Fibroblast of lung (primary cell): ENCODE results near the gene PTPN20. TPM values are rescaled to one million over a fixed set of nuclear protein-coding genes. Genes with fewer than 3 reads are reported as not detected.
"Not testable (repeated sequence)": the region's sequence is repeated elsewhere in the genome, so short reads cannot be mapped to it uniquely, and the experiment has no call there.

Experiments
- DNase-seq, 2 donors: peaks; one replicate each; pipeline versions ENCODE4 v3.0.0 to v3.0.0-alpha.2; 2010; ENCODE audit warnings: low read depth in 2 of 2
- H2AFZ ChIP-seq: 2 replicates; pipeline ENCODE4 v1.5.1; 2012; ENCODE audit warnings: low read length, control low read depth, inconsistent platforms
- H3K27ac ChIP-seq: 2 replicates; pipeline ENCODE4 v1.5.1; 2011; ENCODE audit warnings: low read length, control low read depth; ENCODE audit not compliant: insufficient read depth
- H3K27me3 ChIP-seq: 2 replicates; pipeline ENCODE4 v1.5.1; 2011; ENCODE audit warnings: mild to moderate bottlenecking, low read length; ENCODE audit not compliant: control insufficient read depth, insufficient read depth
- H3K36me3 ChIP-seq: 2 replicates; pipeline ENCODE4 v1.5.1; 2011; ENCODE audit warnings: low read length; ENCODE audit not compliant: control insufficient read depth, insufficient read depth
- H3K4me1 ChIP-seq: 2 replicates; pipeline ENCODE4 v1.5.1; 2011; ENCODE audit warnings: low read length; ENCODE audit not compliant: control insufficient read depth, insufficient read depth; ENCODE audit errors: extremely low read depth
- H3K4me2 ChIP-seq: 2 replicates; pipeline ENCODE4 v1.5.1; 2011; ENCODE audit warnings: low read length, control low read depth; ENCODE audit not compliant: insufficient read depth; ENCODE audit errors: extremely low read depth
- H3K4me3 ChIP-seq, 4 experiments: fragments of 200-600 bp in 1 of 4; sonication (generic) in 1 of 4; replicated peaks in 1 of 4; 2 replicates each; pipeline ENCODE4 v1.5.1; 2011 to 2016; ENCODE audit warnings: low read length in 4 of 4, low read depth in 3 of 4, mild to moderate bottlenecking in 3 of 4, control low read depth in 2 of 4, inconsistent platforms in 1 of 4, mixed read lengths in 1 of 4; ENCODE audit not compliant: insufficient read depth in 1 of 4; ENCODE audit errors: control extremely low read depth in 1 of 4
- H3K79me2 ChIP-seq: 2 replicates; pipeline ENCODE4 v1.5.1; 2012; ENCODE audit warnings: mild to moderate bottlenecking, low read length, inconsistent platforms; ENCODE audit not compliant: control insufficient read depth, insufficient read depth
- H3K9ac ChIP-seq: 2 replicates; pipeline ENCODE4 v1.5.1; 2011; ENCODE audit warnings: mild to moderate bottlenecking, low read length, control low read depth; ENCODE audit not compliant: insufficient read depth
- H3K9me3 ChIP-seq: 2 replicates; pipeline ENCODE4 v1.5.1; 2012; ENCODE audit warnings: low read depth, low read length; ENCODE audit not compliant: control insufficient read depth, insufficient read depth
- H4K20me1 ChIP-seq: 2 replicates; pipeline ENCODE4 v1.5.1; 2011; ENCODE audit warnings: low read length; ENCODE audit not compliant: control insufficient read depth, insufficient read depth; ENCODE audit errors: extremely low read depth
- EZH2 ChIP-seq: IDR thresholded peaks from 2 replicates; pipeline ENCODE4 v1.5.1; 2012; ENCODE audit warnings: low read length, control low read depth, mild to moderate bottlenecking; ENCODE audit errors: missing control alignments
- polyA plus RNA-seq, 2 donors: library from polyadenylated mRNA; depleted of rRNA in 1 of 2; stranded (reverse) in 1 of 2; unstranded in 1 of 2; fragments of >200 nt; gene quantifications; 2 replicates each; pipeline ENCODE4 v1.2.1, GENCODE V29; 2011 to 2012; ENCODE audit warnings: missing spikeins in 1 of 2
- total RNA-seq: library from RNA; depleted of rRNA; stranded (reverse); fragments of >200 nt; gene quantifications from 2 replicates; pipeline ENCODE4 v1.2.1, GENCODE V29; 2014
- TF ChIP-seq, protein P1 (sequence below), 2 donors: IDR thresholded peaks in 1 of 2; conservative IDR thresholded peaks in 1 of 2; 1 replicate in 1 of 2; 2 replicates in 1 of 2; pipeline ENCODE4 v1.5.1; 2011 to 2012; ENCODE audit warnings: low read length in 2 of 2, control low read depth in 1 of 2, inconsistent platforms in 1 of 2, low read depth in 1 of 2, mild to moderate bottlenecking in 1 of 2

Gene PTPN20
- total and polyA plus RNA-seq, 2 donors (not counting 1 experiment from before 2014, with no cell fraction given): 0.23 to 0.33 TPM

GRCh38 chr10:46987233-46987924 is 76.2 kb downstream of the PTPN20 start:
- not testable (repeated sequence) for H3K4me2 ChIP-seq, H2AFZ ChIP-seq, H4K20me1 ChIP-seq, H3K27ac ChIP-seq, H3K36me3 ChIP-seq, H3K9me3 ChIP-seq, H3K9ac ChIP-seq, H3K4me1 ChIP-seq, H3K79me2 ChIP-seq, H3K27me3 ChIP-seq, DNase-seq, H3K4me3 ChIP-seq

- no peaks in the 10 kb centered on the region for H3K4me1 ChIP-seq
- no peaks in the 10 kb centered on the region for H3K27me3 ChIP-seq
- no peak overlapping the region for H3K27ac ChIP-seq
- peak overlapping the region; percentile 15 for H3K4me2 ChIP-seq
- TF ChIP-seq, protein P1, sequence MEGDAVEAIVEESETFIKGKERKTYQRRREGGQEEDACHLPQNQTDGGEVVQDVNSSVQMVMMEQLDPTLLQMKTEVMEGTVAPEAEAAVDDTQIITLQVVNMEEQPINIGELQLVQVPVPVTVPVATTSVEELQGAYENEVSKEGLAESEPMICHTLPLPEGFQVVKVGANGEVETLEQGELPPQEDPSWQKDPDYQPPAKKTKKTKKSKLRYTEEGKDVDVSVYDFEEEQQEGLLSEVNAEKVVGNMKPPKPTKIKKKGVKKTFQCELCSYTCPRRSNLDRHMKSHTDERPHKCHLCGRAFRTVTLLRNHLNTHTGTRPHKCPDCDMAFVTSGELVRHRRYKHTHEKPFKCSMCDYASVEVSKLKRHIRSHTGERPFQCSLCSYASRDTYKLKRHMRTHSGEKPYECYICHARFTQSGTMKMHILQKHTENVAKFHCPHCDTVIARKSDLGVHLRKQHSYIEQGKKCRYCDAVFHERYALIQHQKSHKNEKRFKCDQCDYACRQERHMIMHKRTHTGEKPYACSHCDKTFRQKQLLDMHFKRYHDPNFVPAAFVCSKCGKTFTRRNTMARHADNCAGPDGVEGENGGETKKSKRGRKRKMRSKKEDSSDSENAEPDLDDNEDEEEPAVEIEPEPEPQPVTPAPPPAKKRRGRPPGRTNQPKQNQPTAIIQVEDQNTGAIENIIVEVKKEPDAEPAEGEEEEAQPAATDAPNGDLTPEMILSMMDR (conservative IDR thresholded peaks at IDR 0.05 in 1 of 2, IDR thresholded peaks at IDR 0.05 in 1 of 2; ENCODE audit: low read depth in 1 of 2, low read length in 2 of 2): peak; percentile 54 to 65
- no peak for TF ChIP-seq EZH2
- H4K20me1 ChIP-seq: no peaks in the 10 kb centered on the region
- H2AFZ ChIP-seq: peak overlapping the region; percentile 55
- no peak overlapping the region for H3K4me3 ChIP-seq
- H3K9ac ChIP-seq: no peak overlapping the region
- no peaks in the 10 kb centered on the region for H3K79me2 ChIP-seq
- no peaks in the 10 kb centered on the region for H3K9me3 ChIP-seq
- no peaks in the 10 kb centered on the region for H3K36me3 ChIP-seq
- DNase-seq: peak; percentile 34 to 67
Observed at GRCh38 chr10:46992803-46993561, 81.8 kb downstream of the PTPN20 start.

- no peaks in the 10 kb centered on the region for H4K20me1 ChIP-seq
- peak; percentile 2 to 8 for DNase-seq
- no peak for TF ChIP-seq EZH2
- TF ChIP-seq, protein P1 (conservative IDR thresholded peaks at IDR 0.05 in 1 of 2, IDR thresholded peaks at IDR 0.05 in 1 of 2; ENCODE audit: low read depth in 1 of 2, low read length in 2 of 2): peak in 1 of 2 donors; percentile 7
Observed at GRCh38 chr10:46995234-46995633, 84.0 kb downstream of the PTPN20 start.

More at GRCh38 chr10:46995234-46995633, 84.0 kb downstream of the PTPN20 start:
- Histone ChIP-seq H3K79me2 (no peaks in the 10 kb centered on the region), H3K27ac (no peak overlapping the region), H3K4me1 (no peaks in the 10 kb centered on the region), H3K4me3 (no peak overlapping the region), H3K27me3 (no peaks in the 10 kb centered on the region), H3K9ac (no peak overlapping the region), H3K36me3 (no peaks in the 10 kb centered on the region), H3K9me3 (no peaks in the 10 kb centered on the region), H2AFZ (no peak overlapping the region), H3K4me2 (no peak overlapping the region)
